CD14-positive monocyte (primary cell): Measurements from ENCODE around the gene FAM43A. TPM values are rescaled to one million over a fixed set of nuclear protein-coding genes. Genes with fewer than 3 reads are reported as not detected.

ENCODE experiments used
- DNase-seq, 3 donors: peaks; one replicate each; pipeline ENCODE4 v3.0.0-alpha.2; 2011 to 2022
- H2AFZ ChIP-seq: 2 replicates; pipeline ENCODE4 v1.6.0; 2012; ENCODE audit warnings: mild to moderate bottlenecking, low read depth, low read length, inconsistent platforms; ENCODE audit not compliant: insufficient read depth, poor library complexity, severe bottlenecking
- H3K27ac ChIP-seq, 2 donors: 1 replicate in 1 of 2; 2 replicates in 1 of 2; pipeline ENCODE4 v1.5.1; 2012 to 2013; ENCODE audit warnings: low read length in 2 of 2, control low read depth in 1 of 2, inconsistent platforms in 1 of 2, low read depth in 1 of 2, mild to moderate bottlenecking in 1 of 2
- H3K27me3 ChIP-seq, 2 donors: one replicate each; pipeline versions ENCODE4 v1.6.0 to v1.6.1; 2011 to 2013; ENCODE audit warnings: low read length in 2 of 2; ENCODE audit not compliant: control insufficient read depth in 2 of 2, insufficient read depth in 2 of 2
- H3K36me3 ChIP-seq, 2 donors: replicated peaks in 1 of 2; 1 replicate in 1 of 2; 2 replicates in 1 of 2; pipeline versions ENCODE4 v1.5.1 to v1.6.1; 2012 to 2013; ENCODE audit warnings: low read length in 2 of 2, control low read depth in 1 of 2, inconsistent platforms in 1 of 2, mild to moderate bottlenecking in 1 of 2; ENCODE audit not compliant: insufficient read depth in 2 of 2, control insufficient read depth in 1 of 2
- H3K4me1 ChIP-seq, 2 donors: 1 replicate in 1 of 2; 2 replicates in 1 of 2; pipeline versions ENCODE4 v1.5.1 to v1.6.1; 2012 to 2013; ENCODE audit warnings: low read length in 2 of 2, control low read depth in 1 of 2, inconsistent platforms in 1 of 2, mild to moderate bottlenecking in 1 of 2, moderate library complexity in 1 of 2; ENCODE audit not compliant: insufficient read depth in 2 of 2, control insufficient read depth in 1 of 2
- H3K4me2 ChIP-seq: replicated peaks from 2 replicates; pipeline ENCODE3; 2012; ENCODE audit warnings: low read length, moderate library complexity, mild to moderate bottlenecking; ENCODE audit not compliant: poor library complexity, severe bottlenecking; ENCODE audit errors: extremely low read depth
- H3K4me3 ChIP-seq, 3 experiments: fragments of 200-600 bp in 1 of 3; sonication (generic) in 1 of 3; replicated peaks in 1 of 3; 1 replicate in 2 of 3; 2 replicates in 1 of 3; pipeline ENCODE4 v1.5.1; 2011 to 2013; ENCODE audit warnings: low read length in 3 of 3, mild to moderate bottlenecking in 3 of 3, control low read depth in 2 of 3, low read depth in 2 of 3, inconsistent platforms in 1 of 3, moderate library complexity in 1 of 3
- H3K79me2 ChIP-seq: 2 replicates; pipeline ENCODE4 v1.6.0; 2012; ENCODE audit warnings: mild to moderate bottlenecking, control low read depth, inconsistent platforms, low read length, moderate library complexity; ENCODE audit not compliant: insufficient read depth
- H3K9ac ChIP-seq: 2 replicates; pipeline ENCODE4 v1.6.0; 2017; ENCODE audit warnings: low read length, mild to moderate bottlenecking; ENCODE audit not compliant: insufficient read depth, poor library complexity, severe bottlenecking
- H3K9me3 ChIP-seq, 2 donors: replicated peaks in 1 of 2; 1 replicate in 1 of 2; 2 replicates in 1 of 2; pipeline versions ENCODE4 v1.5.1 to v1.6.1; 2012 to 2013; ENCODE audit warnings: low read length in 2 of 2, control low read depth in 1 of 2; ENCODE audit not compliant: control insufficient read depth in 1 of 2, insufficient read depth in 1 of 2
- H4K20me1 ChIP-seq: 2 replicates; pipeline ENCODE4 v1.6.0; 2012; ENCODE audit warnings: mild to moderate bottlenecking, low read length, control low read depth, moderate library complexity; ENCODE audit not compliant: insufficient read depth
- H3K27ac Mint-ChIP-seq, 7 donors: one replicate each; pipeline ENCODE4 v1.8.0; 2020; ENCODE audit warnings: mild to moderate bottlenecking in 7 of 7, mixed read lengths in 7 of 7, moderate library complexity in 6 of 7, inconsistent platforms in 2 of 7
- H3K27me3 Mint-ChIP-seq, 3 donors: one replicate each; pipeline ENCODE4 v1.8.0; 2021 to 2022; ENCODE audit warnings: low read depth in 3 of 3, mild to moderate bottlenecking in 3 of 3, mixed read lengths in 3 of 3, moderate library complexity in 3 of 3, inconsistent platforms in 1 of 3
- H3K36me3 Mint-ChIP-seq, 2 donors: one replicate each; pipeline ENCODE4 v1.8.0; 2020; ENCODE audit warnings: mixed read lengths in 2 of 2, inconsistent platforms in 1 of 2, mild to moderate bottlenecking in 1 of 2
- H3K4me1 Mint-ChIP-seq: one replicate; pipeline ENCODE4 v1.8.0; 2020; ENCODE audit warnings: mild to moderate bottlenecking, mixed read lengths
- H3K4me3 Mint-ChIP-seq, 2 donors: one replicate each; pipeline ENCODE4 v1.8.0; 2020; ENCODE audit warnings: mild to moderate bottlenecking in 2 of 2, mixed read lengths in 2 of 2, moderate library complexity in 1 of 2
- H3K9me3 Mint-ChIP-seq, 7 donors: one replicate each; pipeline ENCODE4 v1.8.0; 2020 to 2022; ENCODE audit warnings: mixed read lengths in 7 of 7, mild to moderate bottlenecking in 6 of 7, moderate library complexity in 6 of 7, inconsistent platforms in 2 of 7
- CTCF ChIP-seq: fragments of 200-600 bp; IDR thresholded peaks from one replicate; pipeline ENCODE4 v1.8.0; 2022; ENCODE audit warnings: antibody characterized with exemption, mild to moderate bottlenecking
- WGBS: methylation state at CpG from one replicate; pipeline ENCODE4 v1.1.5; 2013; ENCODE audit warnings: missing lambda C conversion rate; ENCODE audit not compliant: insufficient coverage; 5-methylcytosine and 5-hydroxymethylcytosine counted together
- intact Hi-C, 2 donors: fragments of 100-400 bp; cut with micrococcal nuclease; formaldehyde crosslinking; loops; one replicate each; pipeline versions ENCODE4 v1.15.0 to v1.15.1; 2023
- polyA plus RNA-seq, 3 donors: library from polyadenylated mRNA; depleted of rRNA in 1 of 3; unstranded in 2 of 3; stranded (reverse) in 1 of 3; fragments of 300-500 nt in 2 of 3; fragments of >200 nt in 1 of 3; fragmentation: Illumina TruSeq in 2 of 3; gene quantifications; 1 replicate in 2 of 3; 2 replicates in 1 of 3; pipeline ENCODE4 v1.2.3, GENCODE V29; 2012 to 2021

Gene FAM43A
- polyA plus RNA-seq, 3 donors = 6.6 to 11.3 (median 9.8) TPM

DNA sequence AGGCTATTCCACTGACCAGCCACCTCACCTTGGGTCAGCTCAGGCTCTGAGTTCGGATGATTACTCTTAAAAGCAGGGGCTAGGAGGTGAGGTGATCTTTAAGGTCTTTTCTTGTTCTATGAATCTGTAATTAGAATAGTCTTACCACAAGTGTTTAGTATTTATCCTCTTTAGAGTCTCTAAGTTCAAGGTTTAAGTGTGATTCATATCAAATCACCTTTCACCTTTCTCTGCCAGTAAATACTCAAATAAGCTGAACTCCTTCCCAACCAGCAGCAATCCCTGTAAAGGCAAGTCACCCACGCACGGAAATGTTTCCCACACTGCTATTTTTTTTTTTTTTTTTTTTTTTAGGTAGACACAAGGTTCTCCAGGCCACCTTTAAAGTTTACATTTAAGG is 37.9 kb upstream of the FAM43A start:
- H3K79me2 ChIP-seq = no peaks in the 10 kb centered on the region
- H3K9me3 ChIP-seq = no peaks in the 10 kb centered on the region
- H4K20me1 ChIP-seq = no peaks in the 10 kb centered on the region
- Mint-ChIP-seq H3K36me3 (peaks cover 83 to 94% of the 10 kb centered on the region in 2 donors), H3K4me1 (no peaks in the 10 kb centered on the region), H3K4me3 (no peak overlapping the region), H3K27ac (no peak overlapping the region), H3K27me3 (peaks cover 0 to 2% (median 0%) of the 10 kb centered on the region in 3 donors), H3K9me3 (peaks cover 0 to 2% (median 0%) of the 10 kb centered on the region in 7 donors)
- intact Hi-C loops = no loop called here
- H2AFZ ChIP-seq = no peak overlapping the region
- no peak for TF ChIP-seq CTCF
- no peaks in the 10 kb centered on the region for H3K4me1 ChIP-seq
- peaks cover 91 to 96% of the 10 kb centered on the region in 2 donors for H3K36me3 ChIP-seq
- H3K4me2 ChIP-seq = no peak overlapping the region
- WGBS = no CpG with 5 or more reads among the region's 3 CpGs
- DNase-seq = no peak
- no peak overlapping the region for H3K9ac ChIP-seq
- H3K27me3 ChIP-seq = no peaks in the 10 kb centered on the region
- no peak overlapping the region for H3K27ac ChIP-seq
- no peak overlapping the region for H3K4me3 ChIP-seq

- Histone ChIP-seq H3K27me3 (no peaks in the 10 kb centered on the region), H3K36me3 (peaks cover 81 to 85% of the 10 kb centered on the region in 2 donors), H3K4me1 (no peaks in the 10 kb centered on the region), H3K79me2 (no peaks in the 10 kb centered on the region), H3K9ac (no peak overlapping the region), H2AFZ (no peak overlapping the region), H3K4me2 (no peak overlapping the region), H3K9me3 (no peaks in the 10 kb centered on the region), H3K4me3 (no peak overlapping the region), H3K27ac (no peak overlapping the region), H4K20me1 (no peaks in the 10 kb centered on the region)
- H3K4me1 Mint-ChIP-seq = peaks cover 2% of the 10 kb centered on the region
- H3K9me3 Mint-ChIP-seq = no peaks in the 10 kb centered on the region
- H3K36me3 Mint-ChIP-seq = peaks cover 84 to 91% of the 10 kb centered on the region in 2 donors
- intact Hi-C loops = no loop called here
- H3K27me3 Mint-ChIP-seq = peaks cover 0 to 3% (median 0%) of the 10 kb centered on the region in 3 donors
- TF ChIP-seq CTCF = no peak
- WGBS = 92% methylated on average over 4 of the region's 5 CpGs
- no peak overlapping the region for H3K4me3 Mint-ChIP-seq
- H3K27ac Mint-ChIP-seq = no peak overlapping the region
- no peak for DNase-seq
Observed at GRCh38 chr3:194654443-194654842, 31.2 kb upstream of the FAM43A start.
